Bronchus fibroblast of lung (primary cell): ENCODE data around the gene TPTE2. TPM values are rescaled to one million over a fixed set of nuclear protein-coding genes. Genes with fewer than 3 reads are reported as not detected.

Experiments used
- total RNA-seq: library from RNA; depleted of rRNA; stranded (reverse); fragments of >200 nt; gene quantifications from 2 replicates; pipeline ENCODE4 v1.2.3, GENCODE V29; 2015

Gene TPTE2
- not detected in 2 replicates for total RNA-seq

DNA sequence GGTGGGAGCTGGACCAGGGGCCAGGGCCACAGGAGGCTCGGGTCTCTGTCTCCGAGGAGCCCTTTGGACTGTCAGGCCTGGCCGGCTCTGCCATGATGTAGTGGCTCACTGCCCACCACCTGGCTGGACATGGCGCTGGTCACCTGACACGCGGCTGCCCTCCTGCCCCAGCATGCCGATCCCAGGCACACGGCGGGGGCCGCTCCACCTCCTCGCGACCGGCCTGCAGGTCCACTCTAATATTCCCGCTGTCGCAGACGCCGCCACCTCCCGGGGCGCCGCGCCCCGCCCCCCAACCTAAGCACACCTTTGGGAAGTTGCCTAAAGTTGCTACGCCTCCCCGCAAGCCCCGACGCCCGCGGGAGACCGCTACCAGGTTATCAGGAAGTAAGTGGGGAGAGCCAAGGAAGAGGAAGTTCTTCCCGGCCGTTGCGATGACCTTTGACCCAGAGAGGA, at the start of gene TPTE2:
TPTE2 (minus strand) TSS at position 406 of the 456 bp plus-strand sequence. CDS start 58,298 bp downstream, outside the sequence.

Other genes with a start within 250 kb of the TPTE2 start
- 7.3 and 9.1 TPM in 2 replicates for gene MPHOSPH8, start 72.1 kb upstream of the TPTE2 start, total RNA-seq
- gene PSPC1, start 221.4 kb upstream of the TPTE2 start, total RNA-seq: 29.1 and 36.8 TPM in 2 replicates